ENCODE results near the gene THOC6.

DNA sequence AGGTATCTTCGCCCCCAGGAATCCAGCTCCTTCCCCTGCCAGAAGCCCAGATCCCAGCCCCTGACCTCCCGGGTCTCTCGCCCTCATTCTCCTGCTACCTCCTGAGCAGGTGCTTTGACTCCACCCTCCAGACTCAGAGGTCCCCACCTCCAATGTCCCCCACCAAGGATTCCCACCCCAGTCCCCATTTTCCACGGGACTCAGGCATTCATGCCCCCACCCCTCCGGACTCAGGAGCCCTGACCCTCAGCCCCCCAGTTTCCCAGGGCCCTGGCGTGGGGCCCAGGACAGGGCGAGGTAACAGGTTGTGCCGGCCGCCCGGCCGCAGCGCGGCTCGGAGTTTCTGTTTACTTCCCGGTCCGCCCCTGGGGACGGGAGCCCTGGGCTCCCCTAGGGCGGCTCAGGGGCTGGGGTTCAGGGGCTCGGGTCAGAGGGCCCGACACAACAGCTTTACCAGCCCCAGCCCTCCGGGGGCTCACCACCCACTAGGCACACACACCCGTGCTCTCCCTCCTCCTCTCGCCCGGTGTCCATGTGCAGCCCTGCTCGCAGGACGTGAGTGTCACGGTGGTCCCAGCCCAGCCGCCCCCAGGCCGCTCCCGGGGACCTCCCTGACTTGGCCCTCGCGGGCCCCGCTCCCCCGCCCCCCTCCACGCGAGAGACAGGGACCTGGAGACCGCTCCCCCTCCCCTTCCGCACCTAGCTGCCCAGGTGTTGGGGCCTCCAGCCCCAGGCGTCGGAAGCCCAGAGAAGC lies 12.3 kb downstream of the THOC6 start:
- TF ChIP-seq SP1 (IDR thresholded peaks at IDR 0.05) (no peak), FOXM1 (IDR thresholded peaks at IDR 0.05; ENCODE audit: borderline replicate concordance) (no peak), SUZ12 (IDR thresholded peaks at IDR 0.05) (no peak), L3MBTL2 (conservative IDR thresholded peaks at IDR 0.05) (no peak), ARNT (IDR thresholded peaks at IDR 0.05) (no peak), TARDBP (IDR thresholded peaks at IDR 0.05) (no peak), ELF4 (IDR thresholded peaks at IDR 0.05) (no peak)
- TF ChIP-seq, protein P1, sequence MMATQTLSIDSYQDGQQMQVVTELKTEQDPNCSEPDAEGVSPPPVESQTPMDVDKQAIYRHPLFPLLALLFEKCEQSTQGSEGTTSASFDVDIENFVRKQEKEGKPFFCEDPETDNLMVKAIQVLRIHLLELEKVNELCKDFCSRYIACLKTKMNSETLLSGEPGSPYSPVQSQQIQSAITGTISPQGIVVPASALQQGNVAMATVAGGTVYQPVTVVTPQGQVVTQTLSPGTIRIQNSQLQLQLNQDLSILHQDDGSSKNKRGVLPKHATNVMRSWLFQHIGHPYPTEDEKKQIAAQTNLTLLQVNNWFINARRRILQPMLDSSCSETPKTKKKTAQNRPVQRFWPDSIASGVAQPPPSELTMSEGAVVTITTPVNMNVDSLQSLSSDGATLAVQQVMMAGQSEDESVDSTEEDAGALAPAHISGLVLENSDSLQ (IDR thresholded peaks at IDR 0.05) = no peak
